SK-N-SH (cell line): ENCODE measurements around the gene SLC2A5. TPM values are rescaled to one million over a fixed set of nuclear protein-coding genes. Genes with fewer than 3 reads are reported as not detected.

Experiments used
- CTCF ChIA-PET: fragments of 300-600, 350-600 bp; formaldehyde crosslinking; extraction: SDS; loops from one replicate; lab custom pipeline; 2021; lab: Yijun Ruan, JAX
- POLR2A ChIA-PET: fragments of 350-600 bp; sonication (Branson Sonifier 250); formaldehyde crosslinking; extraction: SDS; loops from one replicate; lab custom pipeline; 2020; ENCODE audit warnings: antibody characterized with exemption, inconsistent platforms; lab: Yijun Ruan, JAX
- DNase-seq: peaks from one replicate; pipeline ENCODE4 v3.0.0; 2012
- H2AFZ ChIP-seq: fragments of 200-600 bp; sonication (generic); 2 replicates; pipeline ENCODE4 v1.8.1; 2016; ENCODE audit warnings: antibody characterized with exemption, mild to moderate bottlenecking, low read depth
- H3F3A ChIP-seq: fragments of 200-600 bp; sonication (generic); replicated peaks from 2 replicates; pipeline ENCODE3; 2016; ENCODE audit warnings: antibody characterized with exemption, mild to moderate bottlenecking; ENCODE audit not compliant: insufficient read depth
- H3K27ac ChIP-seq, 2 experiments: fragments of 200-500 bp in 1 of 2; fragments of 200-600 bp in 1 of 2; sonication (Bioruptor generic) in 1 of 2; sonication (generic), shearing (Covaris generic) in 1 of 2; 2 replicates each; pipeline versions ENCODE4 v1.5.1 to v1.6.1; 2014 to 2016; ENCODE audit warnings: low read depth in 2 of 2, inconsistent platforms in 1 of 2, low read length in 1 of 2, mild to moderate bottlenecking in 1 of 2, mixed read lengths in 1 of 2
- H3K27me3 ChIP-seq: fragments of 200-600 bp; sonication (generic), shearing (Covaris generic); 2 replicates; pipeline ENCODE4 v1.6.1; 2016; ENCODE audit warnings: mixed run types; ENCODE audit not compliant: insufficient read depth
- H3K36me3 ChIP-seq, 2 experiments: fragments of 200-500 bp in 1 of 2; fragments of 200-600 bp in 1 of 2; sonication (Bioruptor generic) in 1 of 2; sonication (generic) in 1 of 2; replicated peaks in 1 of 2; 2 replicates each; pipeline versions ENCODE3 to v1.5.1; 2014 to 2016; ENCODE audit warnings: low read length in 1 of 2, mild to moderate bottlenecking in 1 of 2; ENCODE audit not compliant: insufficient read depth in 2 of 2, control insufficient read depth in 1 of 2
- H3K4me1 ChIP-seq, 2 experiments: fragments of 200-500 bp in 1 of 2; fragments of 200-600 bp in 1 of 2; sonication (Bioruptor generic) in 1 of 2; sonication (generic), shearing (Covaris generic) in 1 of 2; 2 replicates each; pipeline versions ENCODE4 v1.5.1 to v1.6.1; 2014 to 2016; ENCODE audit warnings: low read depth in 1 of 2, low read length in 1 of 2, mixed run types in 1 of 2; ENCODE audit not compliant: insufficient read depth in 2 of 2, control insufficient read depth in 1 of 2
- H3K4me2 ChIP-seq: fragments of 200-600 bp; sonication (generic), shearing (Covaris generic); 2 replicates; pipeline ENCODE4 v1.6.1; 2017; ENCODE audit warnings: mixed run types
- H3K4me3 ChIP-seq, 2 experiments: fragments of 200-500 bp in 1 of 2; fragments of 200-600 bp in 1 of 2; sonication (Bioruptor generic) in 1 of 2; sonication (generic), shearing (Covaris generic) in 1 of 2; 2 replicates each; pipeline versions ENCODE4 v1.5.1 to v1.8.1; 2014 to 2016; ENCODE audit warnings: low read depth in 2 of 2, inconsistent platforms in 1 of 2, low read length in 1 of 2, mild to moderate bottlenecking in 1 of 2, mixed read lengths in 1 of 2, moderate library complexity in 1 of 2
- H3K79me2 ChIP-seq: fragments of 200-600 bp; sonication (generic); 2 replicates; pipeline ENCODE4 v1.8.1; 2017; ENCODE audit warnings: mild to moderate bottlenecking; ENCODE audit not compliant: insufficient read depth
- H3K9ac ChIP-seq: fragments of 200-600 bp; sonication (generic); 2 replicates; pipeline ENCODE4 v1.6.1; 2017; ENCODE audit warnings: mixed run types
- H3K9me2 ChIP-seq: fragments of 200-600 bp; sonication (generic); 2 replicates; pipeline ENCODE4 v1.6.1; 2017; ENCODE audit warnings: mixed run types
- H3K9me3 ChIP-seq: fragments of 200-600 bp; sonication (generic); 2 replicates; pipeline ENCODE4 v1.6.1; 2017; ENCODE audit warnings: mixed run types, mild to moderate bottlenecking, moderate library complexity
- H4K20me1 ChIP-seq: fragments of 200-600 bp; sonication (generic); 2 replicates; pipeline ENCODE4 v1.6.1; 2017; ENCODE audit warnings: mild to moderate bottlenecking, mixed run types; ENCODE audit not compliant: insufficient read depth
- GATA2 ChIP-seq: sonication (generic); formaldehyde crosslinking; IDR thresholded peaks from 2 replicates; pipeline ENCODE4 v1.5.0; 2020; ENCODE audit warnings: mild to moderate bottlenecking, missing genetic modification reagents
- JUND ChIP-seq: IDR thresholded peaks from 2 replicates; pipeline ENCODE4 v1.4.0; 2012
- MXI1 ChIP-seq: IDR thresholded peaks from 2 replicates; pipeline ENCODE4 v1.6.1; 2012; ENCODE audit warnings: mild to moderate bottlenecking, low read depth, low read length, improper control_type of control experiment
- NFIC ChIP-seq: IDR thresholded peaks from 2 replicates; pipeline ENCODE4 v1.4.0; 2012; ENCODE audit warnings: borderline replicate concordance
- POLR2AphosphoS5 ChIP-seq: IDR thresholded peaks from 2 replicates; pipeline ENCODE4 v1.6.1; 2012; ENCODE audit warnings: low read depth, low read length
- RAD21 ChIP-seq: IDR thresholded peaks from 2 replicates; pipeline ENCODE4 v1.6.1; 2012; ENCODE audit warnings: mild to moderate bottlenecking, low read length
- RCOR1 ChIP-seq: fragments of 150-350 bp; IDR thresholded peaks from 2 replicates; pipeline ENCODE4 v1.6.1; 2017; ENCODE audit warnings: antibody characterized with exemption, low read length
- SIN3A ChIP-seq: IDR thresholded peaks from 2 replicates; pipeline ENCODE4 v1.6.1; 2012; ENCODE audit warnings: low read depth, mild to moderate bottlenecking, low read length, moderate library complexity, borderline replicate concordance
- TCF12 ChIP-seq: IDR thresholded peaks from 2 replicates; pipeline ENCODE4 v1.4.0; 2012
- TEAD4 ChIP-seq: IDR thresholded peaks from 2 replicates; pipeline ENCODE4 v1.4.0; 2012; ENCODE audit warnings: mild to moderate bottlenecking, borderline replicate concordance; ENCODE audit not compliant: insufficient read depth
- USF2 ChIP-seq: fragments of 150-350 bp; IDR thresholded peaks from 2 replicates; pipeline ENCODE4 v1.6.1; 2017; ENCODE audit warnings: antibody characterized with exemption, low read length, low read depth, borderline replicate concordance
- ZBTB33 ChIP-seq: IDR thresholded peaks from 2 replicates; pipeline ENCODE4 v1.4.0; 2012; ENCODE audit warnings: low read depth, borderline replicate concordance
- WGBS: methylation state at CpG from one replicate; pipeline ENCODE4 v1.1.6; 2017; ENCODE audit warnings: low lambda C conversion rate; 5-methylcytosine and 5-hydroxymethylcytosine counted together
- polyA plus RNA-seq, 3 experiments: library from polyadenylated mRNA; depleted of rRNA; stranded (reverse); fragments of >200 nt; gene quantifications; 2 replicates each; pipeline ENCODE4 v1.2.3, GENCODE V29; 2012

SLC2A5 gene
- polyA plus RNA-seq, 1 of the 3 experiments (the other 2 are of a cell fraction), result 0.02 TPM

- WGBS, result no CpG with 5 or more reads among the region's 6 CpGs
- H3K9ac ChIP-seq, result no peak overlapping the region
- H3K9me3 ChIP-seq, result no peaks in the 10 kb centered on the region
- H4K20me1 ChIP-seq, result no peaks in the 10 kb centered on the region
- H3K4me2 ChIP-seq, result no peak overlapping the region
- H3K27ac ChIP-seq, result no peak overlapping the region
- H3K9me2 ChIP-seq, result no peaks in the 10 kb centered on the region
- H3K4me1 ChIP-seq, result no peaks in the 10 kb centered on the region
- H3K36me3 ChIP-seq, result no peaks in the 10 kb centered on the region
- no peak for TF ChIP-seq JUND
- TF ChIP-seq TEAD4, result no peak
- no peak for TF ChIP-seq TCF12
- TF ChIP-seq MXI1, result no peak
- TF ChIP-seq POLR2AphosphoS5, result no peak
- no peak for TF ChIP-seq GATA2 (CRISPR knock-in tag)
- TF ChIP-seq RCOR1, result no peak
- H2AFZ ChIP-seq, result no peak overlapping the region
- ChIA-PET CTCF (interaction anchor here (1.0 to 1.6 kb wide), 4 partner anchors 35 to 70 kb away, joined by 3 to 4 read pairs (median 4); no protein-coding TSS in a partner anchor), POLR2A (no interaction called here)
- no peaks in the 10 kb centered on the region for H3F3A ChIP-seq
- H3K79me2 ChIP-seq, result no peaks in the 10 kb centered on the region
- DNase-seq, result no peak
- no peaks in the 10 kb centered on the region for H3K27me3 ChIP-seq
- H3K4me3 ChIP-seq, result no peak overlapping the region
Measured at GRCh38 chr1:9040659-9041030, 28.8 kb downstream of the SLC2A5 start.

DNA sequence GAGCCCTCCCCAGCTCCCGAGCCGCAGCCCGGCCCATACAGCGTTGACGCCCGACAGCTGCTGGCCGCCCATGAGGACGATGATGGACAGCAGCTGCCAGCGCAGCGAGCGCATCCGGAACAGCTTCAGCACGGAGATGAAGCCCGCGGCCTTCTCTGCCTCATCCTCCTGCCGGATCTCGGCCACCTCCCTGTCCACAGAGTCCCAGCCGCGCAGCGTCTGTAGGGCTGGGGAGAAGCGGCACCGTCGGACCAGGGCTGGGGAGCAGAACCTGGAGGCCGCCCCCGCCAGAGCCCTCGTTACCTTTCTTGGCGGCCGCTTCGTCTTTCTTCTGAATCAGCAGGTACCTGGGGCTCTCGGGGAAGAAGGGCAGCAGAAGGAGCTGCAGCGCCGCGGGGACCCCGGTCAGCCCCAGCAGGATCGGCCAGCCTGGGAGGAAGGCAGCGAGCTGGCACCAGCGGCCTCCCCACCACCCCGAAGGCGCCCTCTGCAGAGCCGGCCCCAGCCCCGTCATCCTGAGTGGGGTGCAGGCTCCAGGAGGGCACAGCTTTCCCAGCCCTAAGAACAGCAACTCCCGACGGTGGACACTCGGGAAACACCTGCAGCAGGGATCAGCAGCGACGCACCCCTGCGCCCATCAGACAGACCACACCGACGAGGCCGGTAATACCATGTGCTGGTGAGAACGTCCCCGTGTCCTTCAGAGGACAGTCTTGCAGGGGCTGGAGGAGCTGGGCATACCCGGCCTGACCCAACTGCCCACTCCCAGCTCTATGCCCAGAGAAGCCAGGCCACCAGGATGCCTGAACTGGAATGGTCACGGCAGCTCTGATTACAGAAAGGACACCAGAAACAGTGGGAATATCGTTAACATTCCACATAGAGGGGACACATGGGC lies 29.4 kb downstream of the SLC2A5 start:
- no peak for DNase-seq
- Histone ChIP-seq H3K9ac (no peak overlapping the region), H3K4me1 (no peaks in the 10 kb centered on the region), H2AFZ (no peak overlapping the region), H3K4me2 (no peak overlapping the region), H3F3A (no peaks in the 10 kb centered on the region), H3K9me2 (no peaks in the 10 kb centered on the region), H3K4me3 (no peak overlapping the region), H3K27ac (no peak overlapping the region), H3K36me3 (no peaks in the 10 kb centered on the region), H3K79me2 (no peaks in the 10 kb centered on the region), H4K20me1 (no peaks in the 10 kb centered on the region), H3K27me3 (no peaks in the 10 kb centered on the region), H3K9me3 (no peaks in the 10 kb centered on the region)
- CTCF ChIA-PET, result interaction anchor here (0.9 to 1.6 kb wide), 6 partner anchors 34 to 70 kb away, joined by 3 to 4 read pairs (median 4); no protein-coding TSS in a partner anchor
- POLR2A ChIA-PET, result no interaction called here
- no peak for TF ChIP-seq TEAD4
- no peak for TF ChIP-seq MXI1
- no peak for TF ChIP-seq SIN3A
- TF ChIP-seq RAD21, result no peak
- TF ChIP-seq USF2, result no peak
- no peak for TF ChIP-seq RCOR1
- TF ChIP-seq GATA2 (CRISPR knock-in tag), result no peak
- no peak for TF ChIP-seq NFIC
- no peak for TF ChIP-seq ZBTB33
- no peak for TF ChIP-seq POLR2AphosphoS5
- WGBS, result 69% methylated on average over 32 of the region's 55 CpGs
